Stimulated activated effector memory CD8-positive, alpha-beta T cell treated with anti-CD3 and anti-CD28 coated beads, Interleukin-12 subunit alpha, Interleukin-12 subunit beta, amount 100 ng/mL, for 72 hours (primary cell): Measurements from ENCODE around the gene EPN1.

Experiments
- ATAC-seq: fragments of 150-1000 bp; cut with Tn5 transposase; 2 replicates; pipeline ENCODE4 v1.10.0; 2021
- DNase-seq, 2 donors: peaks; one replicate each; pipeline ENCODE4 v3.0.0; 2021 to 2022; ENCODE audit warnings: low spot score in 2 of 2
- H3K27ac Mint-ChIP-seq: one replicate; pipeline ENCODE4 v1.8.0; 2022; ENCODE audit warnings: mild to moderate bottlenecking, mixed read lengths
- H3K36me3 Mint-ChIP-seq: one replicate; pipeline ENCODE4 v1.8.0; 2022; ENCODE audit warnings: mild to moderate bottlenecking, mixed read lengths
- H3K4me1 Mint-ChIP-seq: one replicate; pipeline ENCODE4 v1.8.0; 2022; ENCODE audit warnings: mixed read lengths
- H3K4me3 Mint-ChIP-seq: one replicate; pipeline ENCODE4 v1.8.0; 2022; ENCODE audit warnings: mild to moderate bottlenecking, mixed read lengths
- H3K9me3 Mint-ChIP-seq: one replicate; pipeline ENCODE4 v1.8.0; 2022; ENCODE audit warnings: mixed read lengths

The EPN1 gene

DNA sequence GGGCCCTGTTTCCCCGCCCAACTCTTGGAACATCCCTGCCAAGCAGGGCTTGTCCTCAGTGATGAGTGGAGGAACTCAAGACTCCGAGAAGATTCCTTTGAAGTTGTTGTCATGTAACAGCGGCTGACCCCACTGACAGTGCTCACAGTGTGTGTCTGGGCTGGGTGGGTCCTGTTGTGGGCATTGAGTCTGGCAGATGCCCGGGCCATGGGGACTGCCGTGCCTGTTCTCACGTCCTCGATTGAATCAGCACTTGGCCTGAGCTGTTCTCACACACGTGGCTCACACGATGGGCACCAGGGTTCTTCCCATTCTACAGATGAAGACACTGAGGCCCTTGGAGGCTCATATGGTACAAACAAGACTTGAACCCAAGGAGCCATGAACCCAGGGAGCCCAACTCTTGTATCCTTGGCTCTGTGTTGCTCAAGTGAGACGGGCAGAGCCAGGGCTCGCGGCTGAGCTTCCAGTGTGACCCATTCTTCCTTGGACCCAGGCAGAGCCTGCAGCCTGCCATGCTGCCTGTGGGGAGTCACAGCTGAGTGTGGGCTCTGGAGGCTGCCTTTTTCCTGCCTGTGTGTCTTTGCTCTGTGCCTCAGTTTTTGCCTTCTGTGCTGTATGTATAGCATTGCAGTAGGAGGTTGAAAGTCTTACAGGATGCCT, 8.6 kb upstream of the EPN1 start:
- Mint-ChIP-seq H3K27ac (peak overlapping the region; percentile 54), H3K9me3 (no peaks in the 10 kb centered on the region), H3K4me3 (no peak overlapping the region), H3K36me3 (peaks cover 100% of the 10 kb centered on the region), H3K4me1 (peaks cover 57% of the 10 kb centered on the region)
- no peak for DNase-seq
- no peak for ATAC-seq

GRCh38 chr19:55667006-55667381, 8.0 kb upstream of the EPN1 start:
- Mint-ChIP-seq H3K9me3 (no peaks in the 10 kb centered on the region), H3K4me1 (peaks cover 55% of the 10 kb centered on the region), H3K36me3 (peaks cover 100% of the 10 kb centered on the region), H3K4me3 (no peak overlapping the region), H3K27ac (no peak overlapping the region)
- DNase-seq (no peak), ATAC-seq (no peak)

- no peak overlapping the region for H3K27ac Mint-ChIP-seq
- H3K36me3 Mint-ChIP-seq: peaks cover 100% of the 10 kb centered on the region
- peaks cover 52% of the 10 kb centered on the region for H3K4me1 Mint-ChIP-seq
- DNase-seq: no peak
- no peak overlapping the region for H3K4me3 Mint-ChIP-seq
- no peak for ATAC-seq
- no peaks in the 10 kb centered on the region for H3K9me3 Mint-ChIP-seq
These were observed 7.5 kb upstream of the EPN1 start for GRCh38 chr19:55667511-55667910.

- no peak for DNase-seq
- no peak for ATAC-seq
- no peaks in the 10 kb centered on the region for H3K9me3 Mint-ChIP-seq
- H3K36me3 Mint-ChIP-seq: peaks cover 100% of the 10 kb centered on the region
- H3K27ac Mint-ChIP-seq: no peak overlapping the region
- peaks cover 47% of the 10 kb centered on the region for H3K4me1 Mint-ChIP-seq
- H3K4me3 Mint-ChIP-seq: no peak overlapping the region
These were observed 7.1 kb upstream of the EPN1 start for GRCh38 chr19:55667958-55668357.

- no peak for DNase-seq
- Mint-ChIP-seq H3K27ac (peak overlapping the region; percentile 58), H3K4me3 (no peak overlapping the region), H3K9me3 (no peaks in the 10 kb centered on the region), H3K36me3 (peaks cover 100% of the 10 kb centered on the region), H3K4me1 (peaks cover 45% of the 10 kb centered on the region)
- ATAC-seq: no peak
These were observed 6.2 kb upstream of the EPN1 start for GRCh38 chr19:55668603-55669348.

- peaks cover 52% of the 10 kb centered on the region for H3K4me1 Mint-ChIP-seq
- H3K4me3 Mint-ChIP-seq: no peak overlapping the region
- DNase-seq (no peak), ATAC-seq (no peak)
- H3K27ac Mint-ChIP-seq: peak overlapping the region; percentile 58
- H3K9me3 Mint-ChIP-seq: no peaks in the 10 kb centered on the region
- H3K36me3 Mint-ChIP-seq: peaks cover 100% of the 10 kb centered on the region
These were observed 5.4 kb upstream of the EPN1 start for GRCh38 chr19:55669418-55670279.

- no peak overlapping the region for H3K27ac Mint-ChIP-seq
- ATAC-seq (no peak), DNase-seq (no peak)
- peaks cover 100% of the 10 kb centered on the region for H3K36me3 Mint-ChIP-seq
- peaks cover 56% of the 10 kb centered on the region for H3K4me1 Mint-ChIP-seq
- no peaks in the 10 kb centered on the region for H3K9me3 Mint-ChIP-seq
- H3K4me3 Mint-ChIP-seq: no peak overlapping the region
These were observed 4.6 kb upstream of the EPN1 start for GRCh38 chr19:55670280-55671053.

GRCh38 chr19:55671054-55671378, 4.0 kb upstream of the EPN1 start:
- Mint-ChIP-seq H3K4me3 (no peak overlapping the region), H3K36me3 (peaks cover 100% of the 10 kb centered on the region), H3K27ac (no peak overlapping the region), H3K4me1 (peaks cover 59% of the 10 kb centered on the region), H3K9me3 (no peaks in the 10 kb centered on the region)
- no peak for DNase-seq
- ATAC-seq: no peak

DNA sequence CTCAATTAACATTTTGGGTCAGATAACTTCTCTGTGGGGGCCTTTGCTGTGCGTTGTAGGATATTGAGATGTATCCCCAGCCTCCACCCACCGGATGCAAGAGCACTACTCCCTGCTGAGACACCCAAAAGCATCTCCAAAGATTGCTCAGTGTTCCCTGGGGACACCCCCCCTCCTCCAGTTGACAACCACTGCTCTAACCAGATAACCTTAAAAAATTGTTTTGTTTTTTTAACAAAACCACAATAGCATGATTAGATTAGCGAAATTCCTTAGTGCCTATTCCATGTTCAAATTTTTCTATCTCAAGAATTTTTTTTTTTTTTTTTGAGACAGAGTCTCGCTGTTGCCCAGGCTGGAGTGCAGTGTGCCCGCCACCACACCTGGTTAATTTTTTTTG, 2.6 kb upstream of the EPN1 start:
- Mint-ChIP-seq H3K9me3 (no peaks in the 10 kb centered on the region), H3K4me1 (peaks cover 68% of the 10 kb centered on the region), H3K4me3 (no peak overlapping the region), H3K27ac (no peak overlapping the region), H3K36me3 (peaks cover 92% of the 10 kb centered on the region)
- ATAC-seq: no peak
- DNase-seq: no peak

DNA sequence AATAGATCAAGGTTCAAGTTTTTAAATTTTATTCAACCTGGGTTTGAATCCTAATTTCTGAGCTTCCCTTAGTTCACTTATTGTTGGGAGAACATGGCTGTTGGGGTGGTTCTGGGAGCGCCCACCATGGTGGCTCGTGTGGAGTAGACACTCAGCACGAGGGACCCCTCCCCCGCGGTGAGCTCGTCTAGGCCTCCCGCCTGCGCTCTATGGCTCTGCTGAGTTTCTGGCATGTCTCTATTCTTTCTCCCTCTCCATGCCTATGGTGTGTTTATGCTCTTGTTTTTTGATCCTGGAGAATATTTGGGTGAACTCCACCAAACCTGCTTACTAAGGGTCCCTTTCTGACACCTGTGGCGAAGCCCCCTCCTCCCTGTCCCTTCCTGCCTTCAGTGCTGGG, 1.6 kb upstream of the EPN1 start:
- DNase-seq (no peak), ATAC-seq (no peak)
- peaks cover 72% of the 10 kb centered on the region for H3K4me1 Mint-ChIP-seq
- peak overlapping the region; percentile 8 for H3K27ac Mint-ChIP-seq
- peak overlapping the region; percentile 93 for H3K4me3 Mint-ChIP-seq
- H3K9me3 Mint-ChIP-seq: no peaks in the 10 kb centered on the region
- H3K36me3 Mint-ChIP-seq: peaks cover 92% of the 10 kb centered on the region

DNA sequence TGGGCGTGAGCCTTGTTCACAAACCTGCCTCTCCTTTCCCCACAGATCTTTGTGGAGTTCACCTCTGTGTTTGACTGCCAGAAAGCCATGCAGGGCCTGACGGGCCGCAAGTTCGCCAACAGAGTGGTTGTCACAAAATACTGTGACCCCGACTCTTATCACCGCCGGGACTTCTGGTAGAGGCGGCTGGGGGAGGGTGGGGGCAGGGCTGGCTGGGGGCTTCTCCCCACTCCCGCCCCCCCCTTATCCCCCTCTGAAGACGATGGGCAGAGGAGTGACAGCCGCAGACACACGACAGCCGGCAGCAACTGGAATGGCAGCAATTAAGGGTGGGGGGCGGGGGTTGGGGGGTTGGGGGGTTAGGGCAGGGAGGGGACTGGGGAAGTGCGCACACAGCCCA, 1.1 kb upstream of the EPN1 start:
- H3K4me3 Mint-ChIP-seq: peak overlapping the region; percentile 93
- no peak for DNase-seq
- H3K9me3 Mint-ChIP-seq: no peaks in the 10 kb centered on the region
- no peak for ATAC-seq
- peaks cover 76% of the 10 kb centered on the region for H3K4me1 Mint-ChIP-seq
- H3K36me3 Mint-ChIP-seq: peaks cover 92% of the 10 kb centered on the region
- peak overlapping the region; percentile 84 for H3K27ac Mint-ChIP-seq

GRCh38 chr19:55674459-55674840, 576 bp upstream of the EPN1 start:
- Mint-ChIP-seq H3K4me1 (peaks cover 77% of the 10 kb centered on the region), H3K27ac (peak overlapping the region; percentile 84), H3K9me3 (no peaks in the 10 kb centered on the region), H3K36me3 (peaks cover 92% of the 10 kb centered on the region), H3K4me3 (peak overlapping the region; percentile 93)
- ATAC-seq (no peak), DNase-seq (no peak)

DNA sequence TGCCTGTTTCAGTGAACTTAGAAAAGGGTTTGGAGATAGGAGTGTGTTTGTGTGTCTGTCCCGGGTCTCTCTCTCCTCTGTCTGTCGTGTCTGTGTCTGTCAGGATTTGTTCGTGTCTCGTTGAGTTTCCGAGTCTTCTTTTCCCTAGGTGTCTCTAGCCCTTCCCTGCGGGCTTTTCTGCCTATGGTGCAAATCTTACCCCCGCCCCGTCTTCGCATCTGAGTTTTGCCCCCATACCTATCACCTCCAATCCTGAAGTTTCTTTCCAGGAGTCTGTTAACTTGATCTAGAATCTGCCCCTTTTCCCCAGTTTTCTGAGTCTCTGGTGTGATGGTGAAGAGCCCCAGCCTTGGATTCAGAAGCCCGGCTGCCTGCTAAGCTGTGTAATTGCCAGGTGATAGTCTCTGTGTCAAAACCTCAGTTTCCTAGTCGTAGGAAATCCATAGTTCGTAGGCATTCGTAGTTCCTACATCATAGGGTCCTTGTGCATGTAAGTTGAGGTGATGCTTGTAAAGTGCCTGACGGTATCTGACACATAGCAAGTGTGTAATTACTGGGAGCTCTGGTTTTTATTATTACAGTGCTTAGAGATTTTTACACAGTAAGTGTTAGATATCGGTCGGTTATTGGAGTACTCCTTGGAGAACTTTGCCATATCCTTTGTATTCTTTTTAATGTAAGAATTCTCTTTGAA, 782 bp downstream of the EPN1 start:
- Mint-ChIP-seq H3K36me3 (peaks cover 92% of the 10 kb centered on the region), H3K4me3 (peak overlapping the region; percentile 93), H3K27ac (peak overlapping the region; percentile 98), H3K9me3 (no peaks in the 10 kb centered on the region), H3K4me1 (peaks cover 80% of the 10 kb centered on the region)
- ATAC-seq (no peak), DNase-seq (no peak)

GRCh38 chr19:55676383-55676782, 1.4 kb downstream of the EPN1 start:
- DNase-seq (no peak), ATAC-seq (no peak)
- Mint-ChIP-seq H3K4me3 (peak overlapping the region; percentile 93), H3K4me1 (peaks cover 76% of the 10 kb centered on the region), H3K9me3 (no peaks in the 10 kb centered on the region), H3K27ac (peak overlapping the region; percentile 43), H3K36me3 (peaks cover 89% of the 10 kb centered on the region)
